HEK293T (cell line): ENCODE results near the gene ATG3.
"Not testable (repeated sequence)": the region's sequence is repeated elsewhere in the genome, so short reads cannot be mapped to it uniquely, and the experiment has no call there.

ENCODE experiments used
- CTCF ChIA-PET: fragments of 350-600 bp; formaldehyde crosslinking; extraction: SDS; loops from one replicate; lab custom pipeline; 2021; ENCODE audit warnings: antibody characterized with exemption, inconsistent platforms; lab: Yijun Ruan, JAX
- POLR2A ChIA-PET: fragments of 350-600 bp; formaldehyde crosslinking; extraction: SDS; loops from one replicate; lab custom pipeline; 2020; ENCODE audit warnings: antibody characterized with exemption, inconsistent platforms; lab: Yijun Ruan, JAX
- DNase-seq: peaks from one replicate; pipeline ENCODE4 v3.0.0; 2012; ENCODE audit warnings: mixed read lengths; ENCODE audit errors: extremely low spot score
- ARNT ChIP-seq: fragments of 450-650 bp; IDR thresholded peaks from 2 replicates; pipeline ENCODE4 v1.6.1; 2017; ENCODE audit warnings: mild to moderate bottlenecking
- BHLHE40 ChIP-seq: fragments of 450-650 bp; IDR thresholded peaks from 2 replicates; pipeline ENCODE4 v1.6.1; 2016; ENCODE audit warnings: mild to moderate bottlenecking, moderate library complexity, borderline replicate concordance
- CTBP1 ChIP-seq: fragments of 450-650 bp; IDR thresholded peaks from 2 replicates; pipeline ENCODE4 v1.6.1; 2016; ENCODE audit warnings: borderline replicate concordance
- ELF4 ChIP-seq: fragments of 450-650 bp; IDR thresholded peaks from 2 replicates; pipeline ENCODE4 v1.6.1; 2017; ENCODE audit warnings: antibody characterized with exemption
- FOXA1 ChIP-seq: fragments of 450-650 bp; IDR thresholded peaks from 2 replicates; pipeline ENCODE4 v1.6.1; 2016; ENCODE audit warnings: mild to moderate bottlenecking
- FOXK2 ChIP-seq: fragments of 450-650 bp; IDR thresholded peaks from 2 replicates; pipeline ENCODE4 v1.6.1; 2016; ENCODE audit warnings: mild to moderate bottlenecking
- FOXM1 ChIP-seq: fragments of 450-650 bp; IDR thresholded peaks from 2 replicates; pipeline ENCODE4 v1.6.1; 2017; ENCODE audit warnings: mild to moderate bottlenecking, borderline replicate concordance
- HDGF ChIP-seq: fragments of 450-650 bp; IDR thresholded peaks from 2 replicates; pipeline ENCODE4 v1.6.1; 2017; ENCODE audit warnings: antibody characterized with exemption, borderline replicate concordance
- L3MBTL2 ChIP-seq: fragments of 450-650 bp; conservative IDR thresholded peaks from 2 replicates; pipeline ENCODE4 v1.6.1; 2016; ENCODE audit warnings: mild to moderate bottlenecking
- LEF1 ChIP-seq: fragments of 450-650 bp; IDR thresholded peaks from 2 replicates; pipeline ENCODE4 v1.6.1; 2017; ENCODE audit warnings: mild to moderate bottlenecking, borderline replicate concordance
- NFRKB ChIP-seq: fragments of 450-650 bp; IDR thresholded peaks from 2 replicates; pipeline ENCODE4 v1.6.1; 2016; ENCODE audit warnings: mild to moderate bottlenecking, moderate library complexity
- PKNOX1 ChIP-seq: fragments of 450-650 bp; IDR thresholded peaks from 2 replicates; pipeline ENCODE4 v1.6.1; 2016
- SP1 ChIP-seq: fragments of 450-650 bp; IDR thresholded peaks from 2 replicates; pipeline ENCODE4 v1.6.1; 2017
- SUZ12 ChIP-seq: fragments of 450-650 bp; IDR thresholded peaks from 2 replicates; pipeline ENCODE4 v1.6.1; 2016; ENCODE audit warnings: mild to moderate bottlenecking
- TARDBP ChIP-seq: fragments of 450-650 bp; IDR thresholded peaks from 2 replicates; pipeline ENCODE4 v1.6.1; 2016
- ZNF384 ChIP-seq: fragments of 450-650 bp; IDR thresholded peaks from 2 replicates; pipeline ENCODE4 v1.6.1; 2016

The ATG3 gene

GRCh38 chr3:112568642-112569041 lies 6.9 kb upstream of the ATG3 start:
- TF ChIP-seq ZNF384 (no peak), L3MBTL2 (no peak), BHLHE40 (no peak), FOXM1 (no peak), ELF4 (no peak), NFRKB (no peak), TARDBP (no peak), SP1 (no peak), PKNOX1 (no peak), CTBP1 (no peak), FOXA1 (no peak)
- ChIA-PET POLR2A (no interaction called here), CTCF (interaction anchor here (1.0 kb wide), 1 partner anchor 13 kb away, joined by 3 read pairs; no protein-coding TSS in a partner anchor)
- no peak for DNase-seq

- POLR2A ChIA-PET = no interaction called here
- no peak for DNase-seq
- CTCF ChIA-PET = no interaction called here
- TF ChIP-seq LEF1 (no peak), ARNT (no peak), FOXA1 (no peak), NFRKB (no peak), CTBP1 (no peak), HDGF (no peak), FOXK2 (no peak), TARDBP (no peak), FOXM1 (no peak), L3MBTL2 (no peak), ELF4 (no peak), ZNF384 (no peak), PKNOX1 (no peak), SUZ12 (no peak)
Observed at GRCh38 chr3:112564940-112565305, 3.2 kb upstream of the ATG3 start.

- CTCF ChIA-PET, DNase-seq, POLR2A ChIA-PET: not testable (repeated sequence)
Observed at GRCh38 chr3:112564247-112564939, 2.6 kb upstream of the ATG3 start.

GRCh38 chr3:112561484-112561733 lies 353 bp downstream of the ATG3 start:
- TF ChIP-seq BHLHE40 (no peak), HDGF (no peak)
- CTCF ChIA-PET = no interaction called here
- POLR2A ChIA-PET = interaction anchor here (1.1 to 1.8 kb wide), 7 partner anchors 8 to 75 kb away, joined by 4 to 8 read pairs (median 5); no protein-coding TSS in a partner anchor
- peak; percentile 41 for DNase-seq

GRCh38 chr3:112560721-112561483 lies 860 bp downstream of the ATG3 start:
- POLR2A ChIA-PET = interaction anchor here (1.3 to 1.8 kb wide), 5 partner anchors 9 to 76 kb away, joined by 4 to 6 read pairs (median 5); no protein-coding TSS in a partner anchor
- TF ChIP-seq HDGF (no peak), ARNT (no peak), PKNOX1 (no peak), FOXA1 (no peak), SUZ12 (no peak), BHLHE40 (no peak), CTBP1 (no peak), FOXK2 (no peak), FOXM1 (no peak), NFRKB (no peak)
- peak; percentile 56 for DNase-seq
- CTCF ChIA-PET = interaction anchor here (0.6 kb wide), 2 partner anchors 128 to 651 kb away, joined by 3 to 4 read pairs; no protein-coding TSS in a partner anchor

- ChIA-PET CTCF (interaction anchor here (0.6 kb wide), 2 partner anchors 128 to 652 kb away, joined by 3 to 4 read pairs; no protein-coding TSS in a partner anchor), POLR2A (interaction anchor here (1.3 kb wide), 1 partner anchor 9 kb away, joined by 4 read pairs; no protein-coding TSS in a partner anchor)
- DNase-seq = no peak
- no peak for TF ChIP-seq HDGF
- TF ChIP-seq ELF4 = no peak
- no peak for TF ChIP-seq CTBP1
- no peak for TF ChIP-seq TARDBP
Observed at GRCh38 chr3:112560307-112560706, 1.5 kb downstream of the ATG3 start.

GRCh38 chr3:112557976-112558375 lies 3.8 kb downstream of the ATG3 start:
- no peak for TF ChIP-seq SUZ12
- no peak for TF ChIP-seq LEF1
- no peak for TF ChIP-seq CTBP1
- TF ChIP-seq ZNF384 = no peak
- no peak for TF ChIP-seq TARDBP
- no peak for TF ChIP-seq BHLHE40
- no peak for TF ChIP-seq NFRKB
- TF ChIP-seq ARNT = no peak
- no peak for TF ChIP-seq PKNOX1
- ChIA-PET POLR2A (no interaction called here), CTCF (no interaction called here)
- no peak for DNase-seq
